ENCODE data around the gene ADGRV1.
"Not testable (repeated sequence)": the region's sequence is repeated elsewhere in the genome, so short reads cannot be mapped to it uniquely, and the experiment has no call there.

Gene ADGRV1

DNA sequence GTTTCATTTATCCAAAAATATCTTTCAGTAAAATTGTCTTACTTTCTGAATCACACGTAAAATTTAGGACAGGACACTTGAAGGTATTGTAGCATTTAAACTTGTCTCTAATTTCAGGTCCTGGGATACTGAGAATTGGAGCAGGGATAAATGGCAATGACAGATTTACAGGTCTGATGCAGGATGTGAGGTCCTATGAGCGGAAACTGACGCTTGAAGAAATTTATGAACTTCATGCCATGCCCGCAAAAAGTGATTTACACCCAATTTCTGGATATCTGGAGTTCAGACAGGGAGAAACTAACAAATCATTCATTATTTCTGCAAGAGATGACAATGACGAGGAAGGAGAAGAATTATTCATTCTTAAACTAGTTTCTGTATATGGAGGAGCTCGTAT lies 99.2 kb downstream of the ADGRV1 start:
- Histone ChIP-seq H3K4me1 (ENCODE audit: control insufficient read depth in 5 of 5, insufficient read depth in 5 of 5, low read length in 5 of 5) (no peaks in the 10 kb centered on the region), H3K27me3 (ENCODE audit: control insufficient read depth in 5 of 5, insufficient read depth in 4 of 5, low read length in 5 of 5) (no peaks in the 10 kb centered on the region), H3K4me3 (ENCODE audit: low read depth in 1 of 5, low read length in 5 of 5) (no peak overlapping the region), H3K9me3 (ENCODE audit: control insufficient read depth in 5 of 5, low read length in 5 of 5) (no peaks in the 10 kb centered on the region), H3K27ac (ENCODE audit: low read depth, low read length) (no peak overlapping the region), H3K36me3 (ENCODE audit: control insufficient read depth in 5 of 5, insufficient read depth in 5 of 5, low read length in 5 of 5) (no peaks in the 10 kb centered on the region), H3K9ac (ENCODE audit: low read length in 5 of 5) (no peak overlapping the region)

DNA sequence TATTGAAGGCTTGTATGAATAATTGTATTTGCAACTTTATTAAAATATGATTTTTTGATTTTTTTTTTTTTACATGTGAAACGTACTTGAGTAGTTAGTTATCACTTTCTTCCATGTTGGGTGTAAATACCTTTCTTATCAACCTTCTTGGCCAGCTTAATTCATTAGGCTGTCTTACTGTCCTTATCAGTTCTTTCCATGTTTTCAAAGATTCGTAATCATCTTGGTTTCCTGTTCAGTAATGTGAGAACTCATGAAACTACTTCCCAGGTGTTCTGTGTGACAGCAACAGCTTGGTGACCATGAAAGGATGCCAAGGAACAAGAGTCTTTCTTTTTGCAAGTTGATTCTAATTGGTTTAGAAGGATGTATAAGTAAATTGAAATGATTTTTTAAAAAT lies 100.0 kb downstream of the ADGRV1 start:
- Histone ChIP-seq H3K27ac (ENCODE audit: low read depth, low read length) (no peak overlapping the region), H3K27me3 (ENCODE audit: control insufficient read depth in 5 of 5, insufficient read depth in 4 of 5, low read length in 5 of 5) (no peaks in the 10 kb centered on the region), H3K4me3 (ENCODE audit: low read depth in 1 of 5, low read length in 5 of 5) (no peak overlapping the region)

GRCh38 chr5:90668079-90668565 lies 109.5 kb downstream of the ADGRV1 start:
- not testable (repeated sequence) for H3K4me1 ChIP-seq (ENCODE audit: control insufficient read depth in 5 of 5, insufficient read depth in 5 of 5, low read length in 5 of 5); H3K9ac ChIP-seq (ENCODE audit: low read length in 5 of 5); H3K36me3 ChIP-seq (ENCODE audit: control insufficient read depth in 5 of 5, insufficient read depth in 5 of 5, low read length in 5 of 5); H3K9me3 ChIP-seq (ENCODE audit: control insufficient read depth in 5 of 5, low read length in 5 of 5); H3K27ac ChIP-seq (ENCODE audit: low read depth, low read length); H3K4me3 ChIP-seq (ENCODE audit: low read depth in 1 of 5, low read length in 5 of 5); H3K27me3 ChIP-seq (ENCODE audit: control insufficient read depth in 5 of 5, insufficient read depth in 4 of 5, low read length in 5 of 5)

More for the DNA sequence above, 100.0 kb downstream of the ADGRV1 start:
- H3K36me3 ChIP-seq (ENCODE audit: control insufficient read depth in 5 of 5, insufficient read depth in 5 of 5, low read length in 5 of 5): no peaks in the 10 kb centered on the region
- no peaks in the 10 kb centered on the region for H3K4me1 ChIP-seq (ENCODE audit: control insufficient read depth in 5 of 5, insufficient read depth in 5 of 5, low read length in 5 of 5)
- no peak overlapping the region for H3K9ac ChIP-seq (ENCODE audit: low read length in 5 of 5)
- no peaks in the 10 kb centered on the region for H3K9me3 ChIP-seq (ENCODE audit: control insufficient read depth in 5 of 5, low read length in 5 of 5)

DNA sequence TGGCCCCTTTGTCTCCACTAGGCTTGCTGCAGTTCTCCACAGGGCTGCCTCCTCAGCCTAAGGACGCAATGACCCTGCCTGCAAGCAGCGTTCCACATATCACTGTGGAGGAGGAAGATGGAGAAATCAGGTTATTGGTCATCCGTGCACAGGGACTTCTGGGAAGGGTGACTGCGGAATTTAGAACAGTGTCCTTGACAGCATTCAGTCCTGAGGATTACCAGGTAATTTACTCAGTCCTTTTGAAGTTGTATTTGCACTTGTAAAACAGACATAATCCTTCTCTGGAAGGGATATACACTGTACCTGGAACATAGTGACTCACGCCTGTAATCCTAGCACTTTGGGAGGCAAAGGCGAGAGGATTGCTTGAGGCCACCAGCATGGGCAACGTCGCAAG lies 116.6 kb downstream of the ADGRV1 start:
- H3K36me3 ChIP-seq (ENCODE audit: control insufficient read depth in 5 of 5, insufficient read depth in 5 of 5, low read length in 5 of 5): no peaks in the 10 kb centered on the region
- H3K27me3 ChIP-seq (ENCODE audit: control insufficient read depth in 5 of 5, insufficient read depth in 4 of 5, low read length in 5 of 5): no peaks in the 10 kb centered on the region
- H3K4me1 ChIP-seq (ENCODE audit: control insufficient read depth in 5 of 5, insufficient read depth in 5 of 5, low read length in 5 of 5): no peaks in the 10 kb centered on the region
- no peak overlapping the region for H3K4me3 ChIP-seq (ENCODE audit: low read depth in 1 of 5, low read length in 5 of 5)
- no peak overlapping the region for H3K9ac ChIP-seq (ENCODE audit: low read length in 5 of 5)
- no peaks in the 10 kb centered on the region for H3K9me3 ChIP-seq (ENCODE audit: control insufficient read depth in 5 of 5, low read length in 5 of 5)
- no peak overlapping the region for H3K27ac ChIP-seq (ENCODE audit: low read depth, low read length)

- Histone ChIP-seq H3K4me3 (ENCODE audit: low read depth in 1 of 5, low read length in 5 of 5) (no peak overlapping the region), H3K4me1 (ENCODE audit: control insufficient read depth in 5 of 5, insufficient read depth in 5 of 5, low read length in 5 of 5) (no peaks in the 10 kb centered on the region), H3K9ac (ENCODE audit: low read length in 5 of 5) (no peak overlapping the region), H3K36me3 (ENCODE audit: control insufficient read depth in 5 of 5, insufficient read depth in 5 of 5, low read length in 5 of 5) (no peaks in the 10 kb centered on the region), H3K9me3 (ENCODE audit: control insufficient read depth in 5 of 5, low read length in 5 of 5) (no peaks in the 10 kb centered on the region), H3K27ac (ENCODE audit: low read depth, low read length) (no peak overlapping the region), H3K27me3 (ENCODE audit: control insufficient read depth in 5 of 5, insufficient read depth in 4 of 5, low read length in 5 of 5) (no peaks in the 10 kb centered on the region)
These were observed 122.4 kb downstream of the ADGRV1 start for GRCh38 chr5:90680921-90681563.

GRCh38 chr5:90682278-90682677 lies 123.7 kb downstream of the ADGRV1 start:
- Histone ChIP-seq H3K27ac (ENCODE audit: low read depth, low read length) (no peak overlapping the region), H3K36me3 (ENCODE audit: control insufficient read depth in 5 of 5, insufficient read depth in 5 of 5, low read length in 5 of 5) (no peaks in the 10 kb centered on the region), H3K4me1 (ENCODE audit: control insufficient read depth in 5 of 5, insufficient read depth in 5 of 5, low read length in 5 of 5) (no peaks in the 10 kb centered on the region), H3K9me3 (ENCODE audit: control insufficient read depth in 5 of 5, low read length in 5 of 5) (no peaks in the 10 kb centered on the region), H3K9ac (ENCODE audit: low read length in 5 of 5) (no peak overlapping the region), H3K27me3 (ENCODE audit: control insufficient read depth in 5 of 5, insufficient read depth in 4 of 5, low read length in 5 of 5) (no peaks in the 10 kb centered on the region), H3K4me3 (ENCODE audit: low read depth in 1 of 5, low read length in 5 of 5) (no peak overlapping the region)

DNA sequence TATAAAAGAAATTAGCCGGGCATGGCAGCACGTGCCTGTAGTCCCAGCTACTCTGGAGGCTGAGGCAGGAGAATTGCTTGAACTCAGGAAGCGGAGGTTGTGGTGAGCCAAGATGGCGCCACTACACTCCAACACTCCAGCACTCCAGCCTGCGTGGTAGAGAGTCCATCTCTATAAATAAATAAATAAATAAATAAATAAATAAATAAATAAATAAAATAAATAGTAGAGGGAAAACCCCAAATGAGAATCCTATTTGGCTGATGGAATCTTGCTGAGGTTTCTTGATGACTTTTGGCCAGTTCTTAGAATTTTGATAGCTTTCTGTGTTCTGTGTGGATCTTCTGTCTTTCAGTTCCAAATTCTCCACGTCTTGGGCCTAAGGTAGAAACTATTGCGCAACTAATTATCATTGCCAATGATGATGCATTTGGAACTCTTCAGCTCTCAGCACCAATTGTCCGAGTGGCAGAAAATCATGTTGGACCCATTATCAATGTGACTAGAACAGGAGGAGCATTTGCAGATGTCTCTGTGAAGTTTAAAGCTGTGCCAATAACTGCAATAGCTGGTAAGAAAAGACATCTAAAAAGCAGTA lies 126.9 kb downstream of the ADGRV1 start:
- Histone ChIP-seq H3K27ac (ENCODE audit: low read depth, low read length) (no peak overlapping the region), H3K9me3 (ENCODE audit: control insufficient read depth in 5 of 5, low read length in 5 of 5) (no peaks in the 10 kb centered on the region), H3K4me1 (ENCODE audit: control insufficient read depth in 5 of 5, insufficient read depth in 5 of 5, low read length in 5 of 5) (no peaks in the 10 kb centered on the region), H3K27me3 (ENCODE audit: control insufficient read depth in 5 of 5, insufficient read depth in 4 of 5, low read length in 5 of 5) (no peaks in the 10 kb centered on the region), H3K36me3 (ENCODE audit: control insufficient read depth in 5 of 5, insufficient read depth in 5 of 5, low read length in 5 of 5) (no peaks in the 10 kb centered on the region), H3K9ac (ENCODE audit: low read length in 5 of 5) (no peak overlapping the region), H3K4me3 (ENCODE audit: low read depth in 1 of 5, low read length in 5 of 5) (no peak overlapping the region)

DNA sequence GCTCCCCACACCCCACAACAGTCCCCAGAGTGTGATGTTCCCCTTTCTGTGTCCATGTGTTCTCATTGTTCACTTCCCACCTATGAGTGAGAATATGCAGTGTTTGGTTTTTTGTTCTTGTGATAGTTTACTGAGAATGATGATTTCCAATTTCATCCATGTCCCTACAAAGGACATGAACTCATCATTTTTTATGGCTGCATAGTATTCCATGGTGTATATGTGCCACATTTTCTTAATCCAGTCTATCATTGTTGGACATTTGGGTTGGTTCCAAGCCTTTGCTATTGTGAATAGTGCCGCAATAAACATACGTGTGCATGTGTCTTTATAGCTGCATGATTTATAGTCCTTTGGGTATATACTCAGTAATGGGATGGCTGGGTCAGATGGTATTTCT lies 127.8 kb downstream of the ADGRV1 start:
- not testable (repeated sequence) for H3K27me3 ChIP-seq (ENCODE audit: control insufficient read depth in 5 of 5, insufficient read depth in 4 of 5, low read length in 5 of 5); H3K4me3 ChIP-seq (ENCODE audit: low read depth in 1 of 5, low read length in 5 of 5); H3K4me1 ChIP-seq (ENCODE audit: control insufficient read depth in 5 of 5, insufficient read depth in 5 of 5, low read length in 5 of 5); H3K9ac ChIP-seq (ENCODE audit: low read length in 5 of 5); H3K27ac ChIP-seq (ENCODE audit: low read depth, low read length); H3K9me3 ChIP-seq (ENCODE audit: control insufficient read depth in 5 of 5, low read length in 5 of 5); H3K36me3 ChIP-seq (ENCODE audit: control insufficient read depth in 5 of 5, insufficient read depth in 5 of 5, low read length in 5 of 5)

DNA sequence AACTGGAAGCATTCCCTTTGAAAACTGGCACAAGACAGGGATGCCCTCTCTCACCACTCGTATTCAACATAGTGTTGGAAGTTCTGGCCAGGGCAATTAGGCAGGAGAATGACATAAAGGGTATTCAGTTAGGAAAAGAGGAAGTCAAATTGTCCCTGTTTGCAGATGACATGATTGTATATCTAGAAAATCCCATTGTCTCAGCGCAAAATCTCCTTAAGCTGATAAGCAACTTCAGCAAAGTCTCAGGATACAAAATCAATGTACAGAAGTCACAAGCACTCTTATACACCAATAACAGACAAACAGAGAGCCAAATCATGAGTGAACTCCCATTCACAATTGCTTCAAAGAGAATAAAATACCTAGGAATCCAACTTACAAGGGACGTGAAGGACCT lies 128.9 kb downstream of the ADGRV1 start:
- not testable (repeated sequence) for H3K27me3 ChIP-seq (ENCODE audit: control insufficient read depth in 5 of 5, insufficient read depth in 4 of 5, low read length in 5 of 5); H3K9me3 ChIP-seq (ENCODE audit: control insufficient read depth in 5 of 5, low read length in 5 of 5); H3K4me3 ChIP-seq (ENCODE audit: low read depth in 1 of 5, low read length in 5 of 5); H3K9ac ChIP-seq (ENCODE audit: low read length in 5 of 5); H3K4me1 ChIP-seq (ENCODE audit: control insufficient read depth in 5 of 5, insufficient read depth in 5 of 5, low read length in 5 of 5); H3K36me3 ChIP-seq (ENCODE audit: control insufficient read depth in 5 of 5, insufficient read depth in 5 of 5, low read length in 5 of 5); H3K27ac ChIP-seq (ENCODE audit: low read depth, low read length)

DNA sequence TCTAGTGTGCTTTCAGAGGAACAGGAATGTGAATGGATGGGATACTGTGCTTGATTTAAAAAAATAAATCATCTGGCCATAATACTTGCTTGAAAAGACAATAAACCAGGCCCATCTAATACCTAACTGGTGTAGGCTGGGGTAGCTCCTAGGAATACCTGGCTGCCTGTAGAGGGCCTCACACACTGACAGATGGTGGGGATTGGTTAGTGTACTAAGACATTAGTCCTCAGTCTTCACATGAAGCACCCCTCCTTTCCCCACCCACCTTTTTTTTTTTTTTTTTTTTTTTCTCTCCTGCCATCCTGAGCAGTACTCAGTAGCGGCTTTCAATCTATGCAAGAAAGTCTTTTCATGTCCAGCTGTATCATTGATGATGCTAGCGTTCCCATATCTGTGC lies 130.5 kb downstream of the ADGRV1 start:
- no peak overlapping the region for H3K27ac ChIP-seq (ENCODE audit: low read depth, low read length)
- no peaks in the 10 kb centered on the region for H3K36me3 ChIP-seq (ENCODE audit: control insufficient read depth in 5 of 5, insufficient read depth in 5 of 5, low read length in 5 of 5)
- H3K4me1 ChIP-seq (ENCODE audit: control insufficient read depth in 5 of 5, insufficient read depth in 5 of 5, low read length in 5 of 5): no peaks in the 10 kb centered on the region
- H3K9me3 ChIP-seq (ENCODE audit: control insufficient read depth in 5 of 5, low read length in 5 of 5): no peaks in the 10 kb centered on the region
- no peak overlapping the region for H3K9ac ChIP-seq (ENCODE audit: low read length in 5 of 5)
- no peaks in the 10 kb centered on the region for H3K27me3 ChIP-seq (ENCODE audit: control insufficient read depth in 5 of 5, insufficient read depth in 4 of 5, low read length in 5 of 5)
- H3K4me3 ChIP-seq (ENCODE audit: low read depth in 1 of 5, low read length in 5 of 5): no peak overlapping the region
